ENCODE measurements around the gene TMPRSS13.
"Not testable (repeated sequence)": the region's sequence is repeated elsewhere in the genome, so short reads cannot be mapped to it uniquely, and the experiment has no call there.

The TMPRSS13 gene

GRCh38 chr11:117929142-117929915, at the start of gene TMPRSS13:
TMPRSS13 (minus strand) TSS chr11:117929402; CDS start chr11:117929307, 95 bp downstream.
- no peak for DNase-seq (ENCODE audit: low spot score)

GRCh38 chr11:117978991-117979390, 49.8 kb upstream of the TMPRSS13 start:
- DNase-seq (ENCODE audit: low spot score): no peak

- DNase-seq (ENCODE audit: low spot score): not testable (repeated sequence)
Measured at GRCh38 chr11:117978291-117978910, 49.2 kb upstream of the TMPRSS13 start.

DNA sequence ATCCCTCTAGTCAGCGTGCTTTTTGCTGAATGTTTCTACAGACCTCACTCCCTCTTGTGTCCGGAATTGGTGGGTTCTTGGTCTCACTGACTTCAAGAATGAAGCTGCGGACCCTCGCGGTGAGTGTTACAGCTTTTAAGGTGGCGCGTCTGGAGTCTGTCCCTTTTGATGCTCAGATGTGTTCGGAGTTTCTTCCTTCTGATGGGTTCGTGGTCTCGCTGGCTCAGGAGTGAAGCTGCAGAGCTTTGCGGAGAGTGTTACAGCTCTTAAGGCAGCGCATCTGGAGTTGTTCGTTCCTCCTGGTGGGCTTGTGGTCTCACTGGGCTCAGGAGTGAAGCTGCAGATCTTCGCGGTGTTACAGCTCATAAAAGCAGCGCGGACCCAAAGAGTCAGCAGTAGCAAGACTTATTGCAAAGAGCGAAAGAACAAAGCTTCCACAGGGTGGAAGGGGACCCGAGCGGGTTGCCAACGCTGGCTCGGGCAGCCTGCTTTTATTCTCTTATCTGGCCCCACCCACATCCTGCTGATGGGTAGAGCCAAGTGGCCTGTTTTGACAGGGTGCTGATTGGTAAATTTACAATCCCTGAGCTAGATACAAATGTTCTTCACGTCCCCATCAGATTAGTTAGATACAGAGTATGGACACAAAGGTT, 48.5 kb upstream of the TMPRSS13 start:
- not testable (repeated sequence) for DNase-seq (ENCODE audit: low spot score)

DNA sequence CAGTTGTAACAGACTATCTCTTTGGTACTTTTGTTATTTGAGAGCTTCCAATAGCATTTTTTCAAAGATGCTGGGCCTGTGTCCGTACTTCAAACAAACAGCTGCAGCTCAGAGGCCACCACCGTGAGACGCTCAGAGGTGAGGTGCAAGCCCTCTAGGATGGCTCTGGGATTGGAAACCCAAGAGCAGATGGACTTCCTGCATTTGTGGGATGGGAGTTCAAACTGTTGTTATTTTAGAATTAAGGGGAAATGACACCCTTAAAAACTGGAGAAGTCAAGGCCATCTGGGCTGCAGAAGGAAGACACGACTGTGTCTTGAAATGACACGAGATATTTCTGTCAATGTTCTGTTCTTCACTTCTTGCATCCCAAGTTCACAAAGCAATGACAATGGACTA, 47.8 kb upstream of the TMPRSS13 start:
- DNase-seq (ENCODE audit: low spot score): no peak

DNA sequence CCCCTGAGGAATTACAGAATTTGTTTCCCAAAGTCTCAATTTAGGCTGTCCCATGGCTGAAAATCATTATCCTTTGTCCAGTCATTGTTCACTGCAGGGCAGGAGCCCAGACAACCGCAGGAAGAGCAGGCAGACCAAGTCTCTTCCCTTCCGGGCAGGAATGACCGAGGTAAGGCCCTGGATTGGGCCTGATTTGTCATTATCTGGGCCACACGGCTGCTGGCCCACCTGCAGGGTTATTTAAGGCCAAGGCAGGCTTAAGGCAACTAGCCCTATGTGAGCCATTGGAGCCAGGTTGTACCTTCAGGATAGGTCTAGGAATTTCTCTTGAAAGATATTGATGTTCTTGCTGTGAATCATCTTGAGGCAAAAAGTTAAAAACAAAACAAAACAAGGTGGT, 47.2 kb upstream of the TMPRSS13 start:
- no peak for DNase-seq (ENCODE audit: low spot score)

GRCh38 chr11:117973503-117973860, 44.3 kb upstream of the TMPRSS13 start:
- DNase-seq (ENCODE audit: low spot score): no peak

- no peak for DNase-seq (ENCODE audit: low spot score)
Measured at GRCh38 chr11:117972629-117973502, 43.7 kb upstream of the TMPRSS13 start.

DNA sequence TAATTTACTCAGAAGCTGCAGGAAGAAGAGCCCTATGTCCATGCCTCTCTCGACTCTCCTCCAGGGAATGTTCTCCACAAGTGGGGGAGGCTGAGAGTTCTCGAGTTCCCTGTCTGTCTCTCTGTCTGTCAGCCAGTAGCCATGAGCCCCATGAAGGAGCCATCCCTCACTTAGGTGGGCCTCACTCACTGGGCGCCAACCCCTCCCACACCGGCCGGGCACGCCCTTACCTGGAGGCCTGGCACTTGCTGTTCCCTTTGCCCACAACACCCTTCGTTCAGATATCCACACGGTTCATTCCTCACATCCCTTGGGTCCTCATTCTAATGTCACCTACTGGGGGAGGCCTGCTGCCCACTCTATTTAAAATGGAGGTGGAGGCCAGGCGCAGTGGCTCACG, 42.8 kb upstream of the TMPRSS13 start:
- no peak for DNase-seq (ENCODE audit: low spot score)

DNA sequence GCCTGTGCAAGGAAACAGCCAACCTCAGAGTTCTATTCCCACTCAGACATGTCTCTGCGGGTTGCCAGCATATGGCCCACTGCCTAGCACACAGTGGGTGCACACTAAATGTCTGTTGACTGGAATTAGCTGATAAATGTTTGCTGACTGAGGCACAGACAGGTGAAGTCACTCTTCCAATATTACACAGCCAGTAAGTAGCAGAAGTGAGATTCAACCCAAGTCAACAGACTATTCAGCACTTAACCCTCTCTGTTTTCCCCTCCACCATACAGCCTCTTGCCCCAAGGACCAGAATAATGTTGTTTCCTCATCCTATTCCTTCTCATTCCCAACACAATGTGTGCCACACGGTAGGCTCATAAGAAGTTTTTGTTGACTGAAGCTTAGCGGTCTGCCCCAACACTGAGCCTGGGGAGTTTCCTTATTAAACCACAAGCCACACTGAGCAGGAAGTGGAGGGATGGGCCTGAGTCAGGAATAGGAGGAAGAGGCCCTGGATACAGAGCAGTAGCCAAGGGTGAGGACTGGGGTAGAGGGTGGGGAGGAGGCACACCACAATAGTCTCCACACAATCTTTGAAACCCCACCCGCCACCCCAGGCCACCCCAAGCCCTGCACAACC, 41.3 kb upstream of the TMPRSS13 start:
- DNase-seq (ENCODE audit: low spot score): no peak

- DNase-seq (ENCODE audit: low spot score): no peak
Measured at GRCh38 chr11:117969160-117969991, 40.2 kb upstream of the TMPRSS13 start.

GRCh38 chr11:117966908-117967307, 37.7 kb upstream of the TMPRSS13 start:
- no peak for DNase-seq (ENCODE audit: low spot score)

DNA sequence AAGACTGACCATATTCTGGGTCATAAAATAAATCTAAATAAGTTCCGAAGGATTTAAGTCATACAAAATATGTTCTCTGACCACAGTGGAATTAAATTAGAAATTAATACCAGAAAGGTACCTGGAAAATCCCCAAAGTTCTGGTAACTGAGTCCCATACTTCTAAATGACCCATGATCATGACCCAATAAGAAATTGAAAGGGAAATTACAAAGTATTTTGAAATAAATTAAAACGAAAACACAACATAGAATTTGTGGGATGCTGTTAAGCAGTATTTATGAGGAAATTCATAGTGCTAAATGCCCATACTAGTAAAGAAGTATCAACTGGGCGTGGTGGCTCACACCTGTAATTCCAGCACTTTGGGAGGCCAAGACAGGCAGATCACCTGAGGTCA, 33.6 kb upstream of the TMPRSS13 start:
- DNase-seq (ENCODE audit: low spot score): no peak

DNA sequence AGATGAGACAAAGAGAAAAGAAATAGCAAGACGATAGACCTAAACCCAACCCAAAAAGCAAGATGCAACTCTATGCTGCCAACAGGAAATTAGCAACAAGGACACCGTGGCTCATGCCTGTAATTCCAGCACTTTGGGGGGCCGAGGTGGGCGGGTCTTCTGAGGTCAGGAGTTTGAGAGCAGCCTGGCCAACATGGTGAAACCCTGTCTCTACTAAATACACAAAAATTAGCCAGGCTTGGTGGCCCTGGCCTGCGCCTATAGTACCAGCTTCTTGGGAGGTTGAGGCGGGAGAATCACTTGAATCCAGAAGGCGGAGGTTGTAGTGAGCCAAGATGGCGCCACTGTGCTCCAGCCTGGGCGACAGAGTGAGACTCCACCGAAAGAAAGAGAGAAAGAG, 32.7 kb upstream of the TMPRSS13 start:
- no peak for DNase-seq (ENCODE audit: low spot score)

- DNase-seq (ENCODE audit: low spot score): no peak
Measured at GRCh38 chr11:117960406-117960805, 31.2 kb upstream of the TMPRSS13 start.

GRCh38 chr11:117959438-117960149, 30.4 kb upstream of the TMPRSS13 start:
- DNase-seq (ENCODE audit: low spot score): no peak

- no peak for DNase-seq (ENCODE audit: low spot score)
Measured at GRCh38 chr11:117958949-117959348, 29.7 kb upstream of the TMPRSS13 start.

DNA sequence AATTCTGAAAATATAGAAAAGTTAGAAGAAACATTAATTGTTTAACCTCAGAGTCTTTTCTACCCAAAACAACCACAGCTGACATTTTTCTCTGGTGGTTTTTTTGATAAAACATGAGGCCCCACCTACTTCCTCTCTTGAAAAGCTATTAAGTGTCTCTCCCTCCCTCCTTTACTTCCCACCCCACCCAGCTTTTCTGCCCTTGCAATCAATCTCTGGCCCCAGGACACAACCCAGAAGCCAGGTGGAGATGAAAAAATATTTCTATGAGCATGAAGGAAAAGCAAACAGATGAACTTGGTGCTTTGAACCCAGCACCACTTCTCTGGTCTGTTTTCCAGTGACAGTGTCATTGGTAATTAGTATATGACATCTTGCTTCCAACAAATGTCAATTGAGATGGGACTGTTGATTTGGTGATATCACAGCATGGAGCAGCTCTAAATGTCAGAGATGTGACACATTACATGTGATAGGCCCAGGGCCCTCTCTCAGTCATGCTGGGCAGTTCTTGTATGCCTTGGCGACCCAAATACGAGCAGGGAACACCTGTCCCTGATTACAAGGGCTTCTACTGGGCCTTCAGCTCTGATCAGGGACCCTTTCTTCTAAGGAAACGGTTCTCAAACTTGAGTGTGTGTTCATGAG, 23.9 kb upstream of the TMPRSS13 start:
- no peak for DNase-seq (ENCODE audit: low spot score)

Data from SW480 (cell line).